Measurements from ENCODE around the gene CTPS2.
A peak's percentile ranks its signal among the peaks of the same experiment; 100 is the strongest.
"Not testable (repeated sequence)": the region's sequence is repeated elsewhere in the genome, so short reads cannot be mapped to it uniquely, and the experiment has no call there.

The CTPS2 gene

GRCh38 chrX:16604337-16604736, 108.1 kb downstream of the CTPS2 start:
- DNase-seq (ENCODE audit: low read depth): no peak

DNA sequence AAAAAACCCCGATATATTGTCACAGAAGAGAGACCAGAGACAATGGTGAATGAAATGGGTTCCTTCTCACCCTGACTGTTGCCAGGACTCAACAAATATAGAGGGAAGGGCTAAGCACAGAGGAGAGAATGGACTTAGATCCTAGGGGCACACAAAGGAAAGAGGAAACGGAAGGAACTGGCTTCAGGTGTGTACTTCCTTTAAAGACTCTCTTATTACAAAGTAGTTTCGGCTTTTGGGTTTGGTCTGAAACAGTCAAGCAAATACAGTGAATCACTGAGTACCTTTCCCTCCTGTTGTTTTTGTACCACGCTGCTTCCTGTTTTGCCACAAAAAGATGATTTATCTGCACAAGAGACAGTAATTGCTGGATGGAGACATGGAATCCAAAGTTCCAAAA, 108.6 kb downstream of the CTPS2 start:
- peak; percentile 12 for DNase-seq (ENCODE audit: low read depth)

- not testable (repeated sequence) for DNase-seq (ENCODE audit: low read depth)
Observed at GRCh38 chrX:16603235-16603634, 109.2 kb downstream of the CTPS2 start.

DNA sequence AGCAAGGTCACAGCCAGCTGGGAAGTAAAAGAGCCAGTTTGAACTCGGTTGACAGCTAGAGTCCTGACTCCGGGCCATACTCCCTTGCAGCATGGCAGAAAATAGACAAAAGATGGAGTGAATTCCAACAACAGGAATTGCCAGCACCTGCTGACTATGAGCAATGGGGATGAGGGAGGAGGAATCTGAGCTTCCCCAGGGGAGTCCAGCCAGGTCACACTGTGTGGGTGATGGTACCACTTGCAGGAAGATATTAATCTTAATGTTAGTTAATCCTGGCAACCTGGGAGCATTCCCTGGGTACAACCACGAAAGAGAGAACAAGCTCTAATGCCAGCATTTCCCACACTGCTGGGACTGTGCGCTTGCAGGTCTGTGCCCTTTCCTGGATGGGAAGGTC, 110.6 kb downstream of the CTPS2 start:
- DNase-seq (ENCODE audit: low read depth): no peak

DNA sequence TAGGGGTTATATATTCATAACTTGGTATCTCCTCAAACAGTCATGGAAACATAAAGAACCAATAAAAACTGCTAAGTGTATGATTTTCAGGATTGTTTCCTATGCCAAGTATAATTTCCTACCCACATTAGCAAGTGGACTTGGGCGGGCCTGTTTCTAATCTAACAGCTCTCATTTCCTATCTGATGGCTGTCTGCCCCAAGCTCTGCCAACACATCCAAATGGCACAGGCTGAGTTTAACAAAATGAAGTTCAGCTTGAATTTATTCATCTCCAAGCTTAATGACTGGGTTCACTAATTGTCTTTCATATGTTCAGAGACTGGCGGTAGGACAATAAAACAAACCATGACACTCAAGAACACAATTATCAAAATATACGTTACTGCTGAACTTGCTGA, 118.0 kb downstream of the CTPS2 start:
- DNase-seq (ENCODE audit: low read depth): no peak

DNA sequence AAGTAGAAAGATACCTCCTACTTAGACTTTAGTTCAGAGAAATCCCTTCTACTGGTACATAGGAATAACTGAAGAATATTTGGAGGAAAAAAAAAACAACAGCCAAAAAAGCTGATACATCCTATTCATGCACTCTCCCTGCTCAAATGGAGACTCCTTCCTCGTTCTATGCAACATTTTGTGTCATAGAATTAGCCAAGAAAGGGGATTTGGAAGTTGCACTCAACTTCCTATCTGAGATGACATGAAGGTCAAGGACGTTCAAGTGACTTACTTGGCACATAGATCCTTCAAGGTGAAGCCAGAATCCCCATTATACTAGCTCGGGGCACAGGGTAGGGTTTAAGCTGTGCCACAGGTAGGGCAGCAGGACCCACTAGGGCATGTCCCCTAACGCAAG, 118.7 kb downstream of the CTPS2 start:
- no peak for DNase-seq (ENCODE audit: low read depth)

- DNase-seq (ENCODE audit: low read depth): no peak
Observed at GRCh38 chrX:16592194-16592770, 120.2 kb downstream of the CTPS2 start.

DNA sequence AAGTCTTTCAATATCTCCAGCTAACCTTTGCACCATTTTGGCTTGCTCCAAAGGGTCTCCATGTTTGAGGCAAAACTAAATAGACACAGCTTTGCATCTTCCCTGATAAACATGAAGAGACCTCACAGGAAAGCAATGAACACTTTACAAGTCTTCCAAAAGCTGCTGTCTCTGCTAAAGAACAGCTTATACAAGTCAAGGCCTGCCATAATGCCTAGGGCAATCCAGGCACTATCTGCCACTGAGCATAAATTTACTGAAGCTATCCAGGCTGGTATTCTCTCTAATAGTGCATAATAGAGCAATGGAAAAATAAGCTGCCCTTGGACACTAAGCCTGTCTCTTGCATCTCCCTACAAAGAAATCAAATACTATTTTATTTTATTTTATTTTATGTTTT, 122.6 kb downstream of the CTPS2 start:
- DNase-seq (ENCODE audit: low read depth): no peak

DNA sequence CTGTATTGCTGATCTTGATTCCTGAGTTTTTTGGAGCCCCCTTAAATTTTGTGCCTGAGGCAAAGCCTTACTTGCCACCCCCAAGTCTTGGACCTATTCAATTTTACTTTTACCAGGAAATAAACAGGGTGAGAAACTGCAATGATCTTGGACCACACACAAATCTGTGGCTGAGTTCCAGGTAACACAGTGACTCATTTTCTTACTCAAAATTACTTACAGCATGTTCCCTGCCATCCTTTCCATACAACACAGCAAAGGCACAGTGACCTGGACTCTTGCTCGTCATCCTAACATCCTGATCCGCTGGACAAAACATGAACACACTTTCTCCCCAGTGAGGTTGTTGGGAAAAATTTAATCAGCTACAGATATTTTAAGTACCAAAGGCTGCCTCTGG, 123.3 kb downstream of the CTPS2 start:
- peak; percentile 70 for DNase-seq (ENCODE audit: low read depth)

GRCh38 chrX:16588266-16588665, 124.2 kb downstream of the CTPS2 start:
- no peak for DNase-seq (ENCODE audit: low read depth)

GRCh38 chrX:16587836-16588235, 124.6 kb downstream of the CTPS2 start:
- no peak for DNase-seq (ENCODE audit: low read depth)

DNA sequence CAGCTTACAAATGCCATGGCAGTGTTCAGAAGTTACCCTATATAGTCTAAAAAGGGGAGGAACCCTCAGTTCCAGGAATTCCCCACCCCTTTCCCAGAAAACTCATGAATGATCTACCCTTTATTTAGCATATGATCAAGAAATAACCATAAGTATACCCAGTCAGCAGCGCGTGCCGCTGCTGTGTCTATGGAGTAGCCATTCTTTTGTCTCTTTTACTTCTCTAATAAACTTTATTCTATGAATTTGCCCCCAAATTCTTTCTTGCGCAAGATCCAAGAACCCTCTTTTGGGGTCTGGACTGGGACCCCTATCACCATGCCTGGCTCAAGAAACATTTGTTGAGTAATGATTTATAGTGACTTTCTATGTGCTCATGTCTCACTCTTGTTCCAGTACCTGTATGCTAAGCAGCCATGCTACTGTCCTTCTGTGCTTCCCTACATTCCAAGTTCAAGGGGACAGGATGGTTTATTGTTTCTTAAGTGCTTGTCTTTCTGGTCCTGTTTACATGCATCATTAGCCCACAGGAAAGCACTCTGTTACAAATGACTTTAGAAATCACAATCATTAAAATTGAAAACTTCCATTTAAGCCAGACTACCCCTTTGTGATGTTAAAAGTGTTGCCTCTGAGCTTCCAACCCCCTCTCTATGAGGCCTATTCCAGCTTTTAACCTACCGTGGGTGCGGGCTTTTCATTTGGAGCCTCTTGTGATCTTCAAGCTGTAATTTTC, 125.9 kb downstream of the CTPS2 start:
- no peak for DNase-seq (ENCODE audit: low read depth)

DNA sequence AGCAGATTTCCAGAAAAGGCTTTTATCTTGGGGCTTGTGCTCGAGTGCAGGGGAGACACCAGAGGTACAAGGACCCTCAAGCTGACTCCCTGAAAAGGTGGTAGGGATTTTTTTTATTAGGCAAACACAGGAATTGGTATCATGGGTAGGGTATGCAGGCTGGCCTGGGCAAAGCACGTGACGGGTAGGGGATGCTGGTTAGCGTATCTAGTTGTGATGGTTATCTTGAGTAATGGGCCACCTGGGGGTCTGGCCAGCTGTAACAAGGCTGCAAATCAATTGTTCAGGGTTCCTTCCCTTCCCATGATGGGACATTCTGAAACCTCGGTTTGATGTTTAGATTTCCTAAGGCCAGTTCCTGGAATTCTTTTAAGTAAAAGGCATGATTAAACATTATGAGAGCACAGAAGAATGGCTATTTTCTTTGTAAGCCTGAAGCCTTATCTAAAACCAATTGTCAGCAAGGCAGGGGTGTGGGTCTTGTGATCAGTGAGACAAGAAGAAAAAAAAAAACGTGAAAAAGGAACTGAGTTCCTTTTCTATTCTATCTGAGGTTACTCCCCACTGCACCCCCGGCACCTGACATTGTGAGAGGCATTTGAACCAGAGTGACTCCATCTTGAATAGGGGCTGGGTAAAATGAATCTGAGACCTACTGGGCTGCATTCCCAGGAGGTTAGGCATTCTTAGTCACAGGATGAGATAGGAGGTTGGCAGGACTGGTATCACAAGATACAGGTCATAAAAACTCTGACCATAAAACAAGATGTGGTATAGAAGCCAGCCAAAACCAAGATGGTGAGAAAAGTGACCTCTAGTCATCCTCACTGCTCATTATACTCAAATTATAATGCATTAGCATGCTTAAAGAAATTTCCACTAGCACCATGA, 126.7 kb downstream of the CTPS2 start:
- no peak for DNase-seq (ENCODE audit: low read depth)

GRCh38 chrX:16580004-16580797, 132.3 kb downstream of the CTPS2 start:
- DNase-seq (ENCODE audit: low read depth): not testable (repeated sequence)

DNA sequence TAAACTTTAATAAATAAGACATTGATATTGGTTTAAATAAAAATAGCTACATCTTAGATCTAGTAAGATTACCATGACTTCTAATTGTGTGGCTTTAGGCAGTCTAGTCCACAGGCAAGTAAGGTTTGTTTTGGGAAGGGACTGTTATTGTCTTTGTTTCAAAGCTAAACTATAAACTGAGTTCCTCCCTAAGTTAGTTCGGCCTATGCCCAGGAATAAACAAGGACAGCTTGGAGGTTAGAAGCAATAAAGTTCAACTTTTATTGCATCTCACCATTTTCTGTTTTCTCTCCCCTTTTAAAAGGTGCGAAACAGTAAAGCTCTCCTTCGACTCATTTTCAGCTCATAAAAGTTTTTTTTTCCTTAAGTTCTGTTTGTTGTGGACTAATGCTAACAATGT, 133.0 kb downstream of the CTPS2 start:
- DNase-seq (ENCODE audit: low read depth): no peak

DNA sequence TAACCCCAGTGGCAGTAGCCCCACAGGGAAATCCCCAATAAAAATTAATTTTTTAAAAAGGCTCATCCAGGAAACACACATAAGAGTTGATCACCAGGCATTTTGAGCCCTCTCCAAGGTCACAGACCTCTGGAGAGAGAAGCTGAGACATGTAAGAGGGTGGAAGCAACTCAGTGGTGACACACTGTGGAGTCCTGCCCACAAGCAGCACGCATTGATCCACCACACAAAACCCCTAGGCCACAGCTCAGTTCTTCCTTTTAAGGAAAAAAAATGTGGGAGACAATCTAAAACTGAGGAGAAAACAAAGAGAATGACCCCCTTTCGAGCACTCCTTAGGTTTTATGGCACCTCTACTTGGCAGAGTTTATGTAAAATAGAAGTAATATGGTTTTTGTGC, 134.3 kb downstream of the CTPS2 start:
- peak; percentile 54 for DNase-seq (ENCODE audit: low read depth)

DNA sequence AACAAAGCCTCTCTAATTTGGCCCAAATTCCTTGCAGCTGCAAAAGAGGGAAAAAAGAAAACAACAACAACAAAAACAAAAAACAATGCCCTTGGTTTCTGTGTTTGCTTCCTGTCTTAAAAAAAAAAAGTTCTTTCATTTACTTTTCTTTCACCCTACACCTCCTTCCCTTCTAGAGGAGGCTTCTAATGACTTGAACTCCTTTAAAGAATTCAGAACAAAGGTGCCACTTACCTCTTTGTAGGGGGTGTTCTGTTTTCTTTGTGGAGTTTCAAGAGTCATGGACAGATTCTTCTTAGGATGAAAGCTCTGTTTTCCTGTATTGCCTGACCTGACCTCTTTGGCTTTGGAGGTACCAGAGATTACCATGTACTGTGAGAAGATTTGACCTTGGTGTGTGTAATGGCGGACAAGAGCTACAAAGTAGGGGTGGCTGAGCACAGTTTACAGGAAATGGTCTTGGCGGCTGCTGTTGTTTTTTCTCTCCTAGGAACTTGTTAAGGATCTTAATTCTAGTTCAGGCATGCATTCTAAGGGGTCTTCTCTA, 134.9 kb downstream of the CTPS2 start:
- no peak for DNase-seq (ENCODE audit: low read depth)

GRCh38 chrX:16575388-16575787, 137.1 kb downstream of the CTPS2 start:
- DNase-seq (ENCODE audit: low read depth): not testable (repeated sequence)

DNA sequence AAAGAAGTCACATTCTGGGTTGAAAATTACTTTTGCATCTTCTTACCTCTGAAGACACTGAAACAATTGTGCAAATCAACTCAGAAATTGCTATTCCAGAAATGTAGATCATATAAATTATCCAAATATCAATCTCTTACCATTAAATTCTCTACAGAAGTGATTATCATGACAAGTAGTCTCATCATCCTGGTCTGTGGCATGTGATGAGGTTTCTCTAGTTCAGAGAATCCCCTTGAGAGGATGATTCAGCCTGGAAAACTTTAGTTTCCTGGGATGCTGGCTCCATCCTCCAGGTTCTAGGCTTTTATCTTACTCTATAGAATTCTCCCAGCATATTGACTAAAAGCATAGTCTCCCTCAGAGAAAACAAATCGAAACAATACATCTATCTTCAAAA, 138.7 kb downstream of the CTPS2 start:
- peak; percentile 6 for DNase-seq (ENCODE audit: low read depth)

GRCh38 chrX:16567681-16568080, 144.8 kb downstream of the CTPS2 start:
- no peak for DNase-seq (ENCODE audit: low read depth)

DNA sequence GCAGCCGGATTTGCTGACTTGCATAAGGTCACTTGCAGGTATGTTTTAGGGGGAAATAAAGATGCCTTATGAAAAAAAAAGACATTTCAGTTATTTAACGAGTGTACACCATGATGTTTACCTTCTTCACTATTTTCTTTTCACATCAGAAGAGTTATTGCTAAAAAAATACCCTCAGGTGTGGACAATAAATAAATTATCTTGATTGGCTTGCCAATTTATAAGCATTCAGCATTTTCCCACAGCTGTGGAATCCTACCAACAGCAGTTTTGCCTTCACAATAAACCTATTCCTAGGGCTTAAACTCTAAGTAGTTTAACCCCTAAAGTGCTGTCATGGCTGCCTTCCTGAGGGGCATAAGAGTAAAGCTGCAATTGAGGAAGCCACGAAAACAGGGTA, 145.9 kb downstream of the CTPS2 start:
- DNase-seq (ENCODE audit: low read depth): no peak

- DNase-seq (ENCODE audit: low read depth): no peak
Observed at GRCh38 chrX:16560173-16560572, 152.3 kb downstream of the CTPS2 start.
